A673 (cell line): Measurements from ENCODE around the gene DEF6. TPM values are rescaled to one million over a fixed set of nuclear protein-coding genes. Genes with fewer than 3 reads are reported as not detected.

ENCODE experiments used
- BruUV-seq: library from RNA; stranded (reverse); fragments of 400-500 nt; replicated peaks from 2 replicates; lab custom pipeline; 2021; lab: Mats Ljungman, UMichigan
- CTCF ChIA-PET: fragments of 300-600 bp; sonication (Branson Sonifier 250); formaldehyde crosslinking; loops from one replicate; lab custom pipeline; 2022; ENCODE audit warnings: antibody characterized with exemption; lab: Charles Lee
- POLR2A ChIA-PET: fragments of 300-600 bp; sonication (Branson Sonifier 250); formaldehyde crosslinking; loops from one replicate; lab custom pipeline; 2022; ENCODE audit warnings: antibody characterized with exemption; ENCODE audit not compliant: low non-redundant PET; lab: Charles Lee
- DNase-seq: peaks from one replicate; pipeline ENCODE4 v3.0.0-alpha.2; 2015; ENCODE audit warnings: low spot score
- H3K27ac ChIP-seq: fragments of 200-600 bp; sonication (generic); 2 replicates; pipeline ENCODE4 v1.5.1; 2016; ENCODE audit warnings: mixed run types, low read depth, mild to moderate bottlenecking, mixed read lengths, antibody characterized with exemption, low read length; ENCODE audit not compliant: poor library complexity, severe bottlenecking
- H3K27me3 ChIP-seq: fragments of 200-600 bp; sonication (generic); replicated peaks from 2 replicates; pipeline ENCODE4 v1.6.1; 2017; ENCODE audit warnings: mixed run types, low read depth, mild to moderate bottlenecking, mixed read lengths, antibody characterized with exemption, low read length; ENCODE audit not compliant: insufficient read depth, poor library complexity
- H3K36me3 ChIP-seq: fragments of 200-600 bp; sonication (generic); 2 replicates; pipeline ENCODE4 v1.6.1; 2016; ENCODE audit warnings: mixed run types, mild to moderate bottlenecking, mixed read lengths, antibody characterized with exemption, low read length; ENCODE audit not compliant: insufficient read depth, poor library complexity, severe bottlenecking
- H3K4me1 ChIP-seq: fragments of 200-600 bp; sonication (generic); 2 replicates; pipeline ENCODE4 v1.6.1; 2017; ENCODE audit warnings: mixed run types, mild to moderate bottlenecking, mixed read lengths, antibody characterized with exemption, low read length; ENCODE audit not compliant: insufficient read depth, poor library complexity, severe bottlenecking
- H3K4me3 ChIP-seq: fragments of 200-600 bp; sonication (generic); 2 replicates; pipeline ENCODE4 v1.5.1; 2016; ENCODE audit warnings: low read depth, mixed run types, mild to moderate bottlenecking, mixed read lengths, low read length; ENCODE audit not compliant: poor library complexity, severe bottlenecking
- H3K9me3 ChIP-seq: fragments of 200-600 bp; sonication (generic); 2 replicates; pipeline ENCODE4 v1.6.1; 2016; ENCODE audit warnings: mixed run types, low read depth, mild to moderate bottlenecking, mixed read lengths, antibody characterized with exemption, low read length; ENCODE audit not compliant: poor library complexity, severe bottlenecking
- EZH2 ChIP-seq: fragments of 200-600 bp; sonication (generic); IDR thresholded peaks from 2 replicates; pipeline ENCODE4 v1.6.1; 2017; ENCODE audit warnings: borderline replicate concordance, low read depth, mild to moderate bottlenecking, mixed read lengths, antibody characterized with exemption, low read length; ENCODE audit not compliant: poor library complexity, severe bottlenecking
- intact Hi-C: fragments of 100-400 bp; cut with micrococcal nuclease; formaldehyde crosslinking; loops from one replicate; pipeline ENCODE4 v1.10.0; 2022; ENCODE audit not compliant: unreplicated experiment
- total RNA-seq: library from RNA; stranded (reverse); gene quantifications from 2 replicates; pipeline ENCODE4 v1.2.3, GENCODE V29; 2021
- TF ChIP-seq, protein P1 (sequence below): fragments of 300-800, 200-600 bp; sonication (generic); conservative IDR thresholded peaks from 2 replicates; pipeline ENCODE4 v1.5.1; 2017; ENCODE audit warnings: low read depth, mild to moderate bottlenecking, antibody characterized with exemption, low read length, moderate library complexity, mixed read lengths

The DEF6 gene
- total RNA-seq, 1 experiment from 2014 or later, result 0.37 TPM

DNA sequence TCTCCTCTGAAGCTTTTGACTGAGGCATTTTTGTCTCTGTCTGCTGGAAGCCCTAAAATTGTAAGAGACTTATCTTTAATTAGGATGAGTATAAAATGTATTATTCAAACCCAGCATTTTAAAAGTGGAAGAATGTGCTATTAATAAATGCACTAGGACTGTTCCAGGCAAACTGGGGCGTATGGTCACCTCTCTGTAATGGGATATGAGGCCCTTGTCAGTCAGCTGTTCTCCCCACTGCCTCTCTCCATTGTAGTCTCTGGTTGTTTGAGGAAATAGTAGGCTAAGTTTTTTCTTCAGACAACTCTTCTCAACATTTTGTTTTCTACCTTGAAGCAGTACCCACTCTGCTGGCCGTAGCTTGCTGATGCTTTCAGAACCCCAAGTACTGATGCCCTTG, 14.3 kb upstream of the DEF6 start:
- H3K27ac ChIP-seq, result no peak overlapping the region
- TF ChIP-seq, protein P1, sequence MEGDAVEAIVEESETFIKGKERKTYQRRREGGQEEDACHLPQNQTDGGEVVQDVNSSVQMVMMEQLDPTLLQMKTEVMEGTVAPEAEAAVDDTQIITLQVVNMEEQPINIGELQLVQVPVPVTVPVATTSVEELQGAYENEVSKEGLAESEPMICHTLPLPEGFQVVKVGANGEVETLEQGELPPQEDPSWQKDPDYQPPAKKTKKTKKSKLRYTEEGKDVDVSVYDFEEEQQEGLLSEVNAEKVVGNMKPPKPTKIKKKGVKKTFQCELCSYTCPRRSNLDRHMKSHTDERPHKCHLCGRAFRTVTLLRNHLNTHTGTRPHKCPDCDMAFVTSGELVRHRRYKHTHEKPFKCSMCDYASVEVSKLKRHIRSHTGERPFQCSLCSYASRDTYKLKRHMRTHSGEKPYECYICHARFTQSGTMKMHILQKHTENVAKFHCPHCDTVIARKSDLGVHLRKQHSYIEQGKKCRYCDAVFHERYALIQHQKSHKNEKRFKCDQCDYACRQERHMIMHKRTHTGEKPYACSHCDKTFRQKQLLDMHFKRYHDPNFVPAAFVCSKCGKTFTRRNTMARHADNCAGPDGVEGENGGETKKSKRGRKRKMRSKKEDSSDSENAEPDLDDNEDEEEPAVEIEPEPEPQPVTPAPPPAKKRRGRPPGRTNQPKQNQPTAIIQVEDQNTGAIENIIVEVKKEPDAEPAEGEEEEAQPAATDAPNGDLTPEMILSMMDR, result no peak
- no peak for TF ChIP-seq EZH2
- BruUV-seq, result no TSS peak
- intact Hi-C loops, result no loop called here
- ChIA-PET POLR2A (no interaction called here), CTCF (interaction anchor here (0.5 kb wide), 1 partner anchor 169 kb away, joined by 5 read pairs; no protein-coding TSS in a partner anchor)
- DNase-seq, result no peak
- no peak overlapping the region for H3K4me3 ChIP-seq
- H3K4me1 ChIP-seq, result no peaks in the 10 kb centered on the region
- no peaks in the 10 kb centered on the region for H3K9me3 ChIP-seq
- no peaks in the 10 kb centered on the region for H3K27me3 ChIP-seq
- H3K36me3 ChIP-seq, result peaks cover 31% of the 10 kb centered on the region

DNA sequence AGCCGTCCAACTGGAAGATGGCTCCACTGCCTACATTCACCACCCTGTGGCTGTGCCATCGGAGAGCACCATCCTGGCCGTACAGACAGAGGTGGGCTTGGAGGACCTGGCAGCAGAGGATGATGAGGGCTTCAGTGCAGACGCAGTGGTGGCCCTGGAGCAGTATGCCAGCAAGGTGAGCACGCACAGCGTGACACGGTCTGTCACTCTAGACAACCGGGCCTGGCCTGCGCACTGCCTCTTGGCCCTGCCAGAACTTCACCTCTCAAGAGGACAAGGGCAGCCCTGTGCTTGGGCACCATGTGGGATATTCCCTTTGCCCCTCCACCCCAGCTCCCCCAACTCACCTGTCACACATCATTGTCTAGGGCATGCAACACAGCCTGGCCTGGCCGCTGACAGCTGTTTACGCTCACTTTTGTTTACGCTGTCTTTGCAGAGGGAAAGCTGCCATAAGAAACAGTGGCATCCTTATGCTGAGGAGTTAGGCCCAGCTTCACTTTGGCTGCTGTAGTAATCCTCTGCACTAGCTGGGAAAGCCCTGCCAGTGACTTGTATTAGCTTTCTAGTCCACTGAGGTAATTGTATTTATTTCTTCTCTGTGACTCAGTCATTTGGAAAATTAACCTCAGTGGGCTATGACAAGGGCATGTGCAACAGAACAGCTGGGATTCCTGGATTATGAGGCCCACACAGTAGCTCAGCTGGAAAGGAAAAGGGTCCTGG, 9.8 kb upstream of the DEF6 start:
- no peaks in the 10 kb centered on the region for H3K9me3 ChIP-seq
- DNase-seq, result no peak
- H3K27me3 ChIP-seq, result no peaks in the 10 kb centered on the region
- no peak overlapping the region for H3K27ac ChIP-seq
- TF ChIP-seq EZH2, result no peak
- TF ChIP-seq, protein P1, result no peak
- intact Hi-C loops, result no loop called here
- no TSS peak for BruUV-seq
- POLR2A ChIA-PET, result no interaction called here
- no peaks in the 10 kb centered on the region for H3K4me1 ChIP-seq
- peaks cover 44% of the 10 kb centered on the region for H3K36me3 ChIP-seq
- no peak overlapping the region for H3K4me3 ChIP-seq
- CTCF ChIA-PET, result no interaction called here

DNA sequence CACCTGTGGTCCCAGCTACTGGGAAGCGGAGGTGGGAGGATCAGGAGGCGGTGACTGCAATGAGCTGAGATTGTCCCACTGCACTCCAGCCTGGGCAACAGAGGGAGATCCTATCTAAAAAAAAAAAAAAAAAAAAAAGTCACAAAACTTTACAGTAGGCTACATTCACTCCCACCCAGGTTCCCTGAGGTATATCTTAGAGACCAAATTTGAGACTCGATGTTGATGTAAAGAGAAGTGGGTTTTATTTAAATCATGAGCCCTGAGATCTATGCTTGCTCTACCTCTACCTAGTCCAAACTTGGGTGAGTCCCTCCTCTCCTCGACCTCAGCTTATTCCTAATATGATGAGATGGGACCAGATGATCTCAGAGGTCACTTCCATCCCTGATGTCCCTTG, 8.8 kb upstream of the DEF6 start:
- Histone ChIP-seq H3K4me3 (no peak overlapping the region), H3K27me3 (no peaks in the 10 kb centered on the region), H3K9me3 (no peaks in the 10 kb centered on the region), H3K4me1 (no peaks in the 10 kb centered on the region), H3K27ac (no peak overlapping the region), H3K36me3 (peaks cover 37% of the 10 kb centered on the region)
- ChIA-PET CTCF (no interaction called here), POLR2A (no interaction called here)
- no peak for DNase-seq
- TF ChIP-seq, protein P1, result no peak
- no peak for TF ChIP-seq EZH2
- intact Hi-C loops, result no loop called here
- BruUV-seq, result no TSS peak
